IMR-90 (cell line): ENCODE measurements around the gene CATSPERZ. TPM values are rescaled to one million over a fixed set of nuclear protein-coding genes. Genes with fewer than 3 reads are reported as not detected.

Source experiments
- ATAC-seq: fragments of 200-7000 bp; cut with Tn5 transposase; 2 replicates; pipeline ENCODE4 v1.9.1; 2020; ENCODE audit warnings: low read depth, mild to moderate bottlenecking, moderate library complexity
- BruUV-seq: library from RNA; stranded (reverse); fragments of 400-500 nt; replicated peaks from 2 replicates; lab custom pipeline; 2021; lab: Mats Ljungman, UMichigan
- CTCF ChIA-PET: fragments of 300-600 bp; formaldehyde crosslinking; extraction: SDS; loops from one replicate; lab custom pipeline; 2021; ENCODE audit warnings: antibody characterized with exemption; lab: Yijun Ruan, JAX
- POLR2A ChIA-PET: fragments of 300-600 bp; sonication (Branson Sonifier 250); formaldehyde crosslinking; loops from one replicate; lab custom pipeline; 2022; ENCODE audit warnings: antibody characterized with exemption; ENCODE audit not compliant: unreplicated experiment; lab: Charles Lee
- DNase-seq: peaks from one replicate; pipeline ENCODE4 v3.0.0; 2013
- H2AFZ ChIP-seq: replicated peaks from 2 replicates; pipeline ENCODE3; 2013; ENCODE audit warnings: low read length, mild to moderate bottlenecking; ENCODE audit not compliant: poor library complexity
- H2AK5ac ChIP-seq: 2 replicates; pipeline ENCODE4 v1.6.1; 2013; ENCODE audit warnings: low read depth, low read length, inconsistent platforms
- H2AK9ac ChIP-seq: replicated peaks from 2 replicates; pipeline ENCODE3; 2013; ENCODE audit warnings: mild to moderate bottlenecking, low read depth, low read length, moderate library complexity; ENCODE audit not compliant: poor library complexity
- H2BK120ac ChIP-seq: 2 replicates; pipeline ENCODE4 v1.6.1; 2013; ENCODE audit warnings: low read depth, low read length, inconsistent platforms
- H2BK15ac ChIP-seq: 3 replicates; pipeline ENCODE4 v1.6.1; 2013; ENCODE audit warnings: low read depth, low read length, inconsistent platforms
- H2BK20ac ChIP-seq: 2 replicates; pipeline ENCODE4 v1.6.1; 2013; ENCODE audit warnings: low read depth, mild to moderate bottlenecking, inconsistent platforms, low read length, moderate library complexity
- H2BK5ac ChIP-seq: 2 replicates; pipeline ENCODE4 v1.6.1; 2013; ENCODE audit warnings: mild to moderate bottlenecking, low read depth, low read length, inconsistent platforms; ENCODE audit not compliant: poor library complexity, severe bottlenecking
- H3K14ac ChIP-seq: replicated peaks from 2 replicates; pipeline ENCODE4 v1.6.1; 2013; ENCODE audit warnings: low read depth, low read length, inconsistent platforms
- H3K18ac ChIP-seq: 2 replicates; pipeline ENCODE4 v1.6.1; 2013; ENCODE audit warnings: low read depth, low read length, control low read depth
- H3K23ac ChIP-seq: 2 replicates; pipeline ENCODE4 v1.6.1; 2013; ENCODE audit warnings: low read depth, low read length, inconsistent platforms
- H3K27ac ChIP-seq: 2 replicates; pipeline ENCODE4 v1.5.1; 2013; ENCODE audit warnings: mild to moderate bottlenecking, control low read depth, low read length; ENCODE audit not compliant: insufficient read depth
- H3K27me3 ChIP-seq: 2 replicates; pipeline ENCODE4 v1.6.1; 2013; ENCODE audit warnings: low read length; ENCODE audit not compliant: control insufficient read depth, insufficient read depth
- H3K36me3 ChIP-seq: 2 replicates; pipeline ENCODE4 v1.6.1; 2013; ENCODE audit warnings: low read length, mixed read lengths; ENCODE audit not compliant: control insufficient read depth, insufficient read depth
- H3K4ac ChIP-seq: 2 replicates; pipeline ENCODE4 v1.6.1; 2013; ENCODE audit warnings: low read depth, low read length, inconsistent platforms
- H3K4me1 ChIP-seq: 2 replicates; pipeline ENCODE4 v1.6.1; 2013; ENCODE audit warnings: low read length, mixed read lengths; ENCODE audit not compliant: control insufficient read depth, insufficient read depth
- H3K4me2 ChIP-seq: 2 replicates; pipeline ENCODE4 v1.6.1; 2013; ENCODE audit warnings: low read depth, mild to moderate bottlenecking, control low read depth, low read length, moderate library complexity
- H3K4me3 ChIP-seq: 2 replicates; pipeline ENCODE4 v1.5.1; 2013; ENCODE audit warnings: low read depth, mild to moderate bottlenecking, control low read depth, low read length, moderate library complexity; ENCODE audit not compliant: insufficient read depth
- H3K56ac ChIP-seq: 2 replicates; pipeline ENCODE4 v1.6.1; 2013; ENCODE audit warnings: low read length, inconsistent platforms; ENCODE audit not compliant: insufficient read depth; ENCODE audit errors: extremely low read depth
- H3K79me1 ChIP-seq, 2 experiments: 2 replicates each; pipeline ENCODE4 v1.6.1; 2013; ENCODE audit warnings: low read length in 2 of 2, inconsistent platforms in 1 of 2, low read depth in 1 of 2
- H3K9ac ChIP-seq: 2 replicates; pipeline ENCODE4 v1.6.1; 2013; ENCODE audit warnings: low read depth, low read length, control low read depth
- H3K9me1 ChIP-seq: 2 replicates; pipeline ENCODE4 v1.6.1; 2013; ENCODE audit warnings: low read length, inconsistent platforms; ENCODE audit not compliant: insufficient read depth
- H3K9me3 ChIP-seq: 2 replicates; pipeline ENCODE4 v1.6.1; 2013; ENCODE audit warnings: low read length; ENCODE audit not compliant: control insufficient read depth, insufficient read depth
- H4K20me1 ChIP-seq: 2 replicates; pipeline ENCODE4 v1.6.1; 2013; ENCODE audit warnings: low read length, inconsistent platforms; ENCODE audit not compliant: insufficient read depth
- H4K5ac ChIP-seq: 2 replicates; pipeline ENCODE4 v1.6.1; 2013; ENCODE audit warnings: mild to moderate bottlenecking, low read depth, low read length, control low read depth
- H4K8ac ChIP-seq, 2 experiments: 2 replicates each; pipeline ENCODE4 v1.6.1; 2013; ENCODE audit warnings: low read depth in 2 of 2, low read length in 2 of 2, control low read depth in 1 of 2, inconsistent platforms in 1 of 2
- H4K91ac ChIP-seq: 2 replicates; pipeline ENCODE4 v1.6.1; 2013; ENCODE audit warnings: low read depth, low read length, inconsistent platforms; ENCODE audit not compliant: insufficient read depth
- CEBPB ChIP-seq: IDR thresholded peaks from 2 replicates; pipeline ENCODE4 v1.6.1; 2012; ENCODE audit warnings: low read depth, low read length, improper control_type of control experiment
- FOS ChIP-seq: fragments of 150-350 bp; IDR thresholded peaks from 2 replicates; pipeline ENCODE4 v1.6.1; 2016; ENCODE audit warnings: low read depth, low read length
- MAFK ChIP-seq: IDR thresholded peaks from 2 replicates; pipeline ENCODE4 v1.6.1; 2012; ENCODE audit warnings: low read depth, low read length, improper control_type of control experiment
- MAZ ChIP-seq: IDR thresholded peaks from 2 replicates; pipeline ENCODE4 v1.6.1; 2012; ENCODE audit warnings: low read depth, mild to moderate bottlenecking, low read length, improper control_type of control experiment, moderate library complexity, borderline replicate concordance
- MXI1 ChIP-seq: IDR thresholded peaks from 2 replicates; pipeline ENCODE4 v1.6.1; 2012; ENCODE audit warnings: low read depth, mild to moderate bottlenecking, low read length, moderate library complexity, borderline replicate concordance
- POLR2A ChIP-seq: IDR thresholded peaks from 2 replicates; pipeline ENCODE4 v1.6.1; 2012; ENCODE audit warnings: mild to moderate bottlenecking, low read depth, low read length
- RFX5 ChIP-seq: IDR thresholded peaks from 2 replicates; pipeline ENCODE4 v1.8.0; 2012; ENCODE audit warnings: low read depth, mild to moderate bottlenecking, low read length, moderate library complexity
- SMC3 ChIP-seq: fragments of 150-350 bp; IDR thresholded peaks from 2 replicates; pipeline ENCODE4 v1.6.1; 2016; ENCODE audit warnings: low read depth, mild to moderate bottlenecking, antibody characterized with exemption, low read length, moderate library complexity
- WGBS, 2 experiments: methylation state at CpG; one replicate each; pipeline versions ENCODE4 v1.1.5 to v1.1.7; 2013; ENCODE audit warnings: missing lambda C conversion rate in 2 of 2; ENCODE audit not compliant: insufficient read length in 1 of 2; ENCODE audit errors: extremely low coverage in 2 of 2; 5-methylcytosine and 5-hydroxymethylcytosine counted together
- dilution Hi-C: fragments of 300-500 bp; cut with HindIII; formaldehyde crosslinking; loops from one replicate; pipeline ENCODE4 v1.14.3; 2018; ENCODE audit warnings: low sequenced_read_pairs; ENCODE audit not compliant: unreplicated experiment
- in situ Hi-C: fragments of 300-500 bp; cut with MboI; formaldehyde crosslinking; loops from 3 replicates; pipeline ENCODE4 v1.14.3; 2019; ENCODE audit warnings: low sequenced_read_pairs, inconsistent platforms, mixed read lengths
- intact Hi-C: fragments of 100-400 bp; cut with micrococcal nuclease; formaldehyde crosslinking; loops from 2 replicates; pipeline ENCODE4 v1.10.0; 2022
- polyA plus RNA-seq, 3 experiments: library from polyadenylated mRNA; depleted of rRNA; stranded (reverse); fragments of >200 nt; gene quantifications; 2 replicates each; pipeline ENCODE4 v1.2.3, GENCODE V29; 2012; ENCODE audit warnings: low replicate concordance in 1 of 3
- total RNA-seq: library from RNA; depleted of rRNA; stranded (reverse); fragments of >200 nt; gene quantifications from 2 replicates; pipeline ENCODE4 v1.2.3, GENCODE V29; 2012
- TF ChIP-seq, protein P1 (sequence below): fragments of 150-350 bp; IDR thresholded peaks from 2 replicates; pipeline ENCODE4 v1.6.1; 2016; ENCODE audit warnings: low read depth, mild to moderate bottlenecking, low read length, moderate library complexity, borderline replicate concordance

CATSPERZ gene
- total and polyA plus RNA-seq, 2 of the 4 experiments (the other 2 are of a cell fraction) = not detected

GRCh38 chr11:64304032-64304315 is 3.8 kb downstream of the CATSPERZ start:
- Histone ChIP-seq H3K9ac (no peak overlapping the region), H3K79me1 (peaks cover 14 to 20% of the 10 kb centered on the region in 2 experiments; a peak in 3 of 4 replicates), H3K27me3 (peaks cover 19% of the 10 kb centered on the region), H2BK120ac (no peak overlapping the region), H3K56ac (no peak overlapping the region), H2BK15ac (no peak overlapping the region), H3K4me2 (peak overlapping the region; percentile 54; the same call in 1 of the 2 replicates), H3K36me3 (no peaks in the 10 kb centered on the region), H3K27ac (no peak overlapping the region), H2BK5ac (no peak overlapping the region), H4K91ac (no peak overlapping the region), H3K9me1 (no peaks in the 10 kb centered on the region), H3K18ac (no peak overlapping the region), H3K14ac (no peak overlapping the region), H2AK5ac (peak overlapping the region; percentile 67; the same call in 1 of the 2 replicates), H3K23ac (no peak overlapping the region; the same call in 1 of the 2 replicates), H3K9me3 (no peaks in the 10 kb centered on the region), H2AFZ (peak overlapping the region; percentile 94), H2AK9ac (peak overlapping the region; percentile 71), H4K5ac (no peak overlapping the region), H3K4me3 (no peak overlapping the region), H4K8ac (peak overlapping the region in 1 of 2 experiments; percentile 26; a peak in 1 of 4 replicates), H4K20me1 (peaks cover 11% of the 10 kb centered on the region), H3K4me1 (peaks cover 12% of the 10 kb centered on the region), H2BK20ac (no peak overlapping the region), H3K4ac (peak overlapping the region; percentile 49; the same call in 1 of the 2 replicates)
- no peak for DNase-seq
- in situ Hi-C loops = loop anchor here (5.0 kb wide), 1 partner anchor 102 kb away; no protein-coding TSS in a partner anchor
- TF ChIP-seq MAZ (no peak), POLR2A (no peak), CEBPB (no peak), FOS (no peak), MAFK (no peak), MXI1 (no peak), SMC3 (no peak), RFX5 (no peak)
- TF ChIP-seq, protein P1, sequence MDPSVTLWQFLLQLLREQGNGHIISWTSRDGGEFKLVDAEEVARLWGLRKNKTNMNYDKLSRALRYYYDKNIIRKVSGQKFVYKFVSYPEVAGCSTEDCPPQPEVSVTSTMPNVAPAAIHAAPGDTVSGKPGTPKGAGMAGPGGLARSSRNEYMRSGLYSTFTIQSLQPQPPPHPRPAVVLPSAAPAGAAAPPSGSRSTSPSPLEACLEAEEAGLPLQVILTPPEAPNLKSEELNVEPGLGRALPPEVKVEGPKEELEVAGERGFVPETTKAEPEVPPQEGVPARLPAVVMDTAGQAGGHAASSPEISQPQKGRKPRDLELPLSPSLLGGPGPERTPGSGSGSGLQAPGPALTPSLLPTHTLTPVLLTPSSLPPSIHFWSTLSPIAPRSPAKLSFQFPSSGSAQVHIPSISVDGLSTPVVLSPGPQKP = no peak
- CTCF ChIA-PET = interaction anchor here (0.9 to 1.8 kb wide), 4 partner anchors 27 to 100 kb away, joined by 4 to 13 read pairs (median 6); no protein-coding TSS in a partner anchor
- intact Hi-C loops = loop anchor here (1.0 to 10.0 kb wide), 3 partner anchors 27 to 299 kb away; partner anchors contain the start of gene DNAJC4
- POLR2A ChIA-PET = no interaction called here
- 20% methylated on average over 1 of the region's 5 CpGs; no CpG with 5 or more reads in 1 of the 2 experiments for WGBS, 2 experiments
- dilution Hi-C loops = no loop called here
- ATAC-seq = no peak
- BruUV-seq = no TSS peak
